A673 (cell line): ENCODE data around the gene WWTR1. TPM values are rescaled to one million over a fixed set of nuclear protein-coding genes. Genes with fewer than 3 reads are reported as not detected.

ENCODE experiments used
- BruUV-seq: library from RNA; stranded (reverse); fragments of 400-500 nt; replicated peaks from 2 replicates; lab custom pipeline; 2021; lab: Mats Ljungman, UMichigan
- CTCF ChIA-PET: fragments of 300-600 bp; sonication (Branson Sonifier 250); formaldehyde crosslinking; loops from one replicate; lab custom pipeline; 2022; ENCODE audit warnings: antibody characterized with exemption; lab: Charles Lee
- POLR2A ChIA-PET: fragments of 300-600 bp; sonication (Branson Sonifier 250); formaldehyde crosslinking; loops from one replicate; lab custom pipeline; 2022; ENCODE audit warnings: antibody characterized with exemption; ENCODE audit not compliant: low non-redundant PET; lab: Charles Lee
- DNase-seq: peaks from one replicate; pipeline ENCODE4 v3.0.0-alpha.2; 2015; ENCODE audit warnings: low spot score
- H3K27ac ChIP-seq: fragments of 200-600 bp; sonication (generic); 2 replicates; pipeline ENCODE4 v1.5.1; 2016; ENCODE audit warnings: mixed run types, low read depth, mild to moderate bottlenecking, mixed read lengths, antibody characterized with exemption, low read length; ENCODE audit not compliant: poor library complexity, severe bottlenecking
- H3K27me3 ChIP-seq: fragments of 200-600 bp; sonication (generic); replicated peaks from 2 replicates; pipeline ENCODE4 v1.6.1; 2017; ENCODE audit warnings: mixed run types, low read depth, mild to moderate bottlenecking, mixed read lengths, antibody characterized with exemption, low read length; ENCODE audit not compliant: insufficient read depth, poor library complexity
- H3K36me3 ChIP-seq: fragments of 200-600 bp; sonication (generic); 2 replicates; pipeline ENCODE4 v1.6.1; 2016; ENCODE audit warnings: mixed run types, mild to moderate bottlenecking, mixed read lengths, antibody characterized with exemption, low read length; ENCODE audit not compliant: insufficient read depth, poor library complexity, severe bottlenecking
- H3K4me1 ChIP-seq: fragments of 200-600 bp; sonication (generic); 2 replicates; pipeline ENCODE4 v1.6.1; 2017; ENCODE audit warnings: mixed run types, mild to moderate bottlenecking, mixed read lengths, antibody characterized with exemption, low read length; ENCODE audit not compliant: insufficient read depth, poor library complexity, severe bottlenecking
- H3K4me3 ChIP-seq: fragments of 200-600 bp; sonication (generic); 2 replicates; pipeline ENCODE4 v1.5.1; 2016; ENCODE audit warnings: low read depth, mixed run types, mild to moderate bottlenecking, mixed read lengths, low read length; ENCODE audit not compliant: poor library complexity, severe bottlenecking
- H3K9me3 ChIP-seq: fragments of 200-600 bp; sonication (generic); 2 replicates; pipeline ENCODE4 v1.6.1; 2016; ENCODE audit warnings: mixed run types, low read depth, mild to moderate bottlenecking, mixed read lengths, antibody characterized with exemption, low read length; ENCODE audit not compliant: poor library complexity, severe bottlenecking
- CTCF ChIP-seq: fragments of 300-800, 200-600 bp; sonication (generic); conservative IDR thresholded peaks from 2 replicates; pipeline ENCODE4 v1.5.1; 2017; ENCODE audit warnings: low read depth, mild to moderate bottlenecking, antibody characterized with exemption, low read length, moderate library complexity, mixed read lengths
- EZH2 ChIP-seq: fragments of 200-600 bp; sonication (generic); IDR thresholded peaks from 2 replicates; pipeline ENCODE4 v1.6.1; 2017; ENCODE audit warnings: borderline replicate concordance, low read depth, mild to moderate bottlenecking, mixed read lengths, antibody characterized with exemption, low read length; ENCODE audit not compliant: poor library complexity, severe bottlenecking
- intact Hi-C: fragments of 100-400 bp; cut with micrococcal nuclease; formaldehyde crosslinking; loops from one replicate; pipeline ENCODE4 v1.10.0; 2022; ENCODE audit not compliant: unreplicated experiment
- total RNA-seq: library from RNA; stranded (reverse); gene quantifications from 2 replicates; pipeline ENCODE4 v1.2.3, GENCODE V29; 2021

Gene WWTR1
- total RNA-seq, 1 experiment from 2014 or later: 76.8 TPM

DNA sequence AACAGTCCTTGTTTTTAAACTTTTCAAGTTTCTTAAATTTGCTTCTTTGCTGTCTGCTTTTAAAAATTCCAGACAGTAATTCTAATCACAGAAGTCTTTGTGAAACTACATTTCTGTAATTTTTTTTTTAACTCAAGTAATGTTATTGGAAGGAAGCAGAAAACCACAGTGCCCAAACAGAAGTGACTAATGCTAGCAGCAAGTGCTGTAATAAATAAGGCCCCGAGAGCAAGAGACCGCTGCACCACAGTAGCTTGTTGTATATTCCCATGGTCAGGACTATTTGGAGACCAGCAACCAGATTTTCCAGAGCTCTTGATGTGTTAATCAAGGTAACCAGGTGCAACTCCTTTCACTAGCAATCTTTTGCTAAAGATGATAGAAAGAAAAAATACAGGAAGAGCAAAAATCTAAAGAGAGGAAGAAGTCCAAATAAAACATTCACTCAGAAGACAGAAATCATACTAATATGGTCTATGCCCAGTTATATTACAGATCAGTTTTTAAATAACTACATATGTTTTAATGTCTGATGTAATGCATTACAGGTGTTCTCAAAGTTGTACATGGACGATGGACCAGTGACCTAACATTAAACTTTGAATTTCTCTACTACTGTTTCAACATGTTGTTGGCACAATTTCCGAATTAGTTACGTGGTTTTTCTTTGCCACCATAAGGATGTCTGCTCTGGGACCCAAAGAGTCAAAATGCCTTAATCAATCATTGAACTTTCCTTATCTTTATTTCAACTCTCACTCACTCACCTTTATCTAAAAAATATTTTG lies 36.4 kb downstream of the WWTR1 start:
- H3K36me3 ChIP-seq: no peaks in the 10 kb centered on the region

DNA sequence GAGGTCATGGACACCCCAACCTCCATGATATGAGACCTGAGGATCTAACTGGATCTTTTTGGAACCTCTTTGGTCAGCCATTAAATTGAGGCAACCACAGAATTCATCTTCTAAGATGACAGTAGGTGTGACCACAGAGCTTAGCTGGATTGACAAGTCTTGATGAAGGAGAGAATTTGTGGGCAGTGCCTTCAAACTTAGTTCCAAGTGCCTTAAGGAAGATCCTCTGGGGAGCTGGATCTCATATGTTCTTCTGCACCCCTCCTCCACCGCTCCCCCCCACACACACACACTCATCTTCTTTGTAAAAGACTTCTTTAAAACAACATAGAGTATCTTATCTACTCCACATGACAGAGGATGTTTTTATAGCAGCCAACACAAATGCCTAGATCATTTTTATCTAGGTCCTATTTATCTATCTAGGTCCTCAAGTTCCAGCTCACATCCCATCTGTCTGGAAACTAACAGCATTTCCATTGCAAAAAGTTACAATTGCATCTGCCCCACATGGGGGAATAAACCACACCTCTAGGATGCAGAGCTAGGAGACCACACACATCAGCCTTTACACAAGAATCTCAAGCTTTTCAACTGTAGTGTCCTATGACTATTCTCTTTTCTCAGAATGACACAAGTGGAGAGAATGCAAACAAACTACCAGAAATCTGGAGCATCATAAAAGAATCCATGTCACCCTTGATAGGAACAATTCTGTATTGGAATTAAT lies 37.4 kb downstream of the WWTR1 start:
- Histone ChIP-seq H3K4me1 (peaks cover 54% of the 10 kb centered on the region), H3K27me3 (no peaks in the 10 kb centered on the region), H3K36me3 (no peaks in the 10 kb centered on the region), H3K4me3 (no peak overlapping the region), H3K9me3 (no peaks in the 10 kb centered on the region), H3K27ac (no peak overlapping the region)
- CTCF ChIA-PET: no interaction called here
- intact Hi-C loops: no loop called here
- no peak for TF ChIP-seq EZH2
- no peak for TF ChIP-seq CTCF
- no peak for DNase-seq
- POLR2A ChIA-PET: no interaction called here
- BruUV-seq: no TSS peak

More for the DNA sequence above, 36.4 kb downstream of the WWTR1 start:
- ChIA-PET POLR2A (no interaction called here), CTCF (no interaction called here)
- no peak for DNase-seq
- TF ChIP-seq EZH2 (no peak), CTCF (no peak)
- Histone ChIP-seq H3K27me3 (no peaks in the 10 kb centered on the region), H3K27ac (no peak overlapping the region), H3K9me3 (no peaks in the 10 kb centered on the region), H3K4me1 (peaks cover 56% of the 10 kb centered on the region), H3K4me3 (no peak overlapping the region)
- no TSS peak for BruUV-seq
- intact Hi-C loops: no loop called here

DNA sequence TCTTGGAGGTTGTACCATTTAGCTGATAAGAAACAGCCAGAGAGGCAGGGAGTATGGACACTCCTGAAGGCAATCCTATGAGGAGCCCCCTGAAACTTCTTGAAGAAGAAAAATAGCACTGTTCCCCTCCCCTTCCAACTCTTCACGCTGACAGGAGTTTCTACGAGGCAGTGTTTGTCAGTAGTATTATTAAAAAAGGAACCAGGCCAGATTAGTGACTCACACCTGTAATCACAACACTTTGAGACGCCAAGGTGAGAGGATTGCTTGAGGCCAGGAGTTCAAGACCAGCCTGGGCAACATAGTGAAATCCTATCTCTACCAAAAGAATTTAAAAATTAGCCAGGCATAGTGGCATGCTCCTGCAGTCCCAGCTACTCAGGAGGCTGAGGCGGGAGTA lies 38.7 kb downstream of the WWTR1 start:
- TF ChIP-seq CTCF: no peak
- no peak for TF ChIP-seq EZH2
- H3K36me3 ChIP-seq: no peaks in the 10 kb centered on the region
- no TSS peak for BruUV-seq
- no peaks in the 10 kb centered on the region for H3K9me3 ChIP-seq
- no peak for DNase-seq
- peaks cover 52% of the 10 kb centered on the region for H3K4me1 ChIP-seq
- H3K27me3 ChIP-seq: no peaks in the 10 kb centered on the region
- H3K27ac ChIP-seq: no peak overlapping the region
- H3K4me3 ChIP-seq: no peak overlapping the region
- intact Hi-C loops: no loop called here
- ChIA-PET POLR2A (no interaction called here), CTCF (no interaction called here)
